Measurements from ENCODE around the gene EEF1E1.

The EEF1E1 gene

GRCh38 chr6:8108759-8109539 lies 6.6 kb upstream of the EEF1E1 start:
- Mint-ChIP-seq H3K27me3 (peaks cover 48% of the 10 kb centered on the region), H3K4me1 (ENCODE audit: low read depth) (no peaks in the 10 kb centered on the region), H3K36me3 (ENCODE audit: low read depth) (no peaks in the 10 kb centered on the region), H3K4me3 (no peak overlapping the region), H3K27ac (no peak overlapping the region), H3K9me3 (peaks cover 3% of the 10 kb centered on the region)

GRCh38 chr6:8108031-8108660 lies 5.8 kb upstream of the EEF1E1 start:
- H3K4me1 Mint-ChIP-seq (ENCODE audit: low read depth) = peaks cover under 1% of the 10 kb centered on the region
- no peak overlapping the region for H3K27ac Mint-ChIP-seq
- no peak overlapping the region for H3K4me3 Mint-ChIP-seq
- peaks cover 47% of the 10 kb centered on the region for H3K27me3 Mint-ChIP-seq
- H3K36me3 Mint-ChIP-seq (ENCODE audit: low read depth) = no peaks in the 10 kb centered on the region
- H3K9me3 Mint-ChIP-seq = peaks cover 3% of the 10 kb centered on the region

GRCh38 chr6:8105791-8106190 lies 3.4 kb upstream of the EEF1E1 start:
- no peak overlapping the region for H3K4me3 Mint-ChIP-seq
- peaks cover 15% of the 10 kb centered on the region for H3K4me1 Mint-ChIP-seq (ENCODE audit: low read depth)
- peaks cover 8% of the 10 kb centered on the region for H3K36me3 Mint-ChIP-seq (ENCODE audit: low read depth)
- H3K27me3 Mint-ChIP-seq = peaks cover 42% of the 10 kb centered on the region
- H3K27ac Mint-ChIP-seq = no peak overlapping the region
- peaks cover 3% of the 10 kb centered on the region for H3K9me3 Mint-ChIP-seq

GRCh38 chr6:8103726-8104125 lies 1.4 kb upstream of the EEF1E1 start:
- H3K4me1 Mint-ChIP-seq (ENCODE audit: low read depth) = peaks cover 32% of the 10 kb centered on the region
- H3K9me3 Mint-ChIP-seq = peaks cover 3% of the 10 kb centered on the region
- peaks cover 22% of the 10 kb centered on the region for H3K36me3 Mint-ChIP-seq (ENCODE audit: low read depth)
- H3K27ac Mint-ChIP-seq = no peak overlapping the region
- no peak overlapping the region for H3K4me3 Mint-ChIP-seq
- peaks cover 30% of the 10 kb centered on the region for H3K27me3 Mint-ChIP-seq

GRCh38 chr6:8100159-8100854 lies 2.0 kb downstream of the EEF1E1 start:
- Mint-ChIP-seq H3K27ac (peak overlapping the region; percentile 61), H3K4me3 (peak overlapping the region; percentile 76)

GRCh38 chr6:8090650-8091049 lies 11.7 kb downstream of the EEF1E1 start:
- no peaks in the 10 kb centered on the region for H3K9me3 Mint-ChIP-seq
- peaks cover 19% of the 10 kb centered on the region for H3K4me1 Mint-ChIP-seq (ENCODE audit: low read depth)
- H3K36me3 Mint-ChIP-seq (ENCODE audit: low read depth) = peaks cover 86% of the 10 kb centered on the region
- no peak overlapping the region for H3K27ac Mint-ChIP-seq
- no peak overlapping the region for H3K4me3 Mint-ChIP-seq
- no peaks in the 10 kb centered on the region for H3K27me3 Mint-ChIP-seq

More at GRCh38 chr6:8100159-8100854, 2.0 kb downstream of the EEF1E1 start:
- Mint-ChIP-seq H3K4me1 (ENCODE audit: low read depth) (peaks cover 38% of the 10 kb centered on the region), H3K27me3 (peaks cover 8% of the 10 kb centered on the region), H3K9me3 (no peaks in the 10 kb centered on the region), H3K36me3 (ENCODE audit: low read depth) (peaks cover 46% of the 10 kb centered on the region)

- Mint-ChIP-seq H3K27me3 (no peaks in the 10 kb centered on the region), H3K36me3 (ENCODE audit: low read depth) (peaks cover 76% of the 10 kb centered on the region), H3K27ac (no peak overlapping the region), H3K9me3 (no peaks in the 10 kb centered on the region), H3K4me1 (ENCODE audit: low read depth) (peaks cover 35% of the 10 kb centered on the region), H3K4me3 (no peak overlapping the region)
Observed at GRCh38 chr6:8088886-8089285, 13.5 kb downstream of the EEF1E1 start.

GRCh38 chr6:8087870-8088754 lies 14.2 kb downstream of the EEF1E1 start:
- Mint-ChIP-seq H3K9me3 (no peaks in the 10 kb centered on the region), H3K4me1 (ENCODE audit: low read depth) (peaks cover 43% of the 10 kb centered on the region), H3K27me3 (no peaks in the 10 kb centered on the region), H3K4me3 (no peak overlapping the region), H3K27ac (no peak overlapping the region), H3K36me3 (ENCODE audit: low read depth) (peaks cover 76% of the 10 kb centered on the region)

DNA sequence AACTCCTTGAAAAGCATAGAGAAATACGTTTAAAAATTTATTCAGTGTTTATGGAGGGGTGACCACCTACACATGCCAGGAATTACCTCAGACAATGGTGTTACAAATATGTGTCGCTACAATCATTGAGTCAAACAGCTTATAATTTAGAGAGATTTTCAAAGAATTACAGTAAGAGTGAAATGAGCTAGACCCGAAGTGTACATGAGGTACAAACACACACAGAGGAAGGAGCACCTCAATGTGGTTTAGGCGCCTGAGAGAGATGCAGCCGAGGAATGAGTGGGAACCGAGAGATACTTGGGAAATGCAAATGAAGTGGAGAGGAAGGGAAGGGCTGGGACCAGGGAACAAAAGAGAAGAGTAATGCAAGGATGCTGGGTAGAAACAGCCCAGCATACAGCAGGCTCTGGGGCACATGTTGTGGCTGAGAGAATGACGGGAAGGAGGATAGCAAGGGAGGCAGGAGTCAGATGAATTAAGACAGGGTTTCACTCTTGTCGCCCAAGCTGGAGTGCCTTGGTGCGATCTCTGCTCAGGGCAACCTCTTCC lies 15.5 kb downstream of the EEF1E1 start:
- peaks cover 75% of the 10 kb centered on the region for H3K36me3 Mint-ChIP-seq (ENCODE audit: low read depth)
- H3K4me3 Mint-ChIP-seq = no peak overlapping the region
- no peaks in the 10 kb centered on the region for H3K9me3 Mint-ChIP-seq
- peaks cover 46% of the 10 kb centered on the region for H3K4me1 Mint-ChIP-seq (ENCODE audit: low read depth)
- no peaks in the 10 kb centered on the region for H3K27me3 Mint-ChIP-seq
- peak overlapping the region; percentile 57 for H3K27ac Mint-ChIP-seq

DNA sequence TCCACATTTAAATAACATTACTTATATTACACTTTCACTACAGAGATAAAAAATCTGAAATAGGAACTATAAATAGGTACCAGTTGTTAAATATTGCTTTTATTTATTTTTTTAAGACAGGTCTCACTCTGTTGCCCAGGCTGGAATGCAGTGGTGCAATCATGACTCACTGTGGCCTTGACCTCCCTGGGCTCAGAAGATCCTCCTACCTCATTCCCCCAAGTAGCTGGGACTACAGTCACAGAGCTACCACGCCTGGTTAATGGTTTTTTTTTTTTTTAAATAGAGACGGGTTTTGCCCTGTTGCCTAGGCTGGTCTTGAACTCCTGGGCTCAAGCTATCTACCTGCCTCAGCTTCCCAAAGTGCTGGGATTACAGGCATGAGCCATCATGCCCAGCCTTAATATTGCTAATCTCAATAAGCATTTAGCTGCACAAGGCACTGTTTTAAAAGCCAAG lies 17.3 kb downstream of the EEF1E1 start:
- Mint-ChIP-seq H3K9me3 (no peaks in the 10 kb centered on the region), H3K4me3 (no peak overlapping the region), H3K27me3 (no peaks in the 10 kb centered on the region), H3K4me1 (ENCODE audit: low read depth) (peaks cover 50% of the 10 kb centered on the region), H3K27ac (no peak overlapping the region), H3K36me3 (ENCODE audit: low read depth) (peaks cover 74% of the 10 kb centered on the region)

DNA sequence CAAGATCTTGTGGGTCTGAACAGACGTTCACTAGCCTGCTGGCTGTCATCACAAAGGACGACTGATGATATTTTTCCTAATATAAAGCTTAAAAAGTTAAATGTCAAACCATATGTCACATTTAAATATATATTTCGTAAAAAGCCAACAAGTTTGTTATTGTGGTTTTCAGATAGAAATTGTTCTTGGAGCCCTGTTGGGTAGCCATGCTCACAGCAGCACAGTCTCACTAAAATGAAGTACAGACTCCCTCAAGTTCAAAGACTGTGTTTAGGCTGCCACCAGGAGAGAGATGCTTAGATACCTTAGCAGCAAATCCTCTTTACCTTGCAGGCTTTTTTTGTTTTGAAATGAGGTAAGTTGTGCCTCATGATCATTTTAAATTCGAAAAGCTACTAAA lies 17.8 kb downstream of the EEF1E1 start:
- Mint-ChIP-seq H3K27ac (no peak overlapping the region), H3K4me1 (ENCODE audit: low read depth) (peaks cover 53% of the 10 kb centered on the region), H3K36me3 (ENCODE audit: low read depth) (peaks cover 76% of the 10 kb centered on the region), H3K9me3 (no peaks in the 10 kb centered on the region), H3K4me3 (no peak overlapping the region), H3K27me3 (no peaks in the 10 kb centered on the region)

DNA sequence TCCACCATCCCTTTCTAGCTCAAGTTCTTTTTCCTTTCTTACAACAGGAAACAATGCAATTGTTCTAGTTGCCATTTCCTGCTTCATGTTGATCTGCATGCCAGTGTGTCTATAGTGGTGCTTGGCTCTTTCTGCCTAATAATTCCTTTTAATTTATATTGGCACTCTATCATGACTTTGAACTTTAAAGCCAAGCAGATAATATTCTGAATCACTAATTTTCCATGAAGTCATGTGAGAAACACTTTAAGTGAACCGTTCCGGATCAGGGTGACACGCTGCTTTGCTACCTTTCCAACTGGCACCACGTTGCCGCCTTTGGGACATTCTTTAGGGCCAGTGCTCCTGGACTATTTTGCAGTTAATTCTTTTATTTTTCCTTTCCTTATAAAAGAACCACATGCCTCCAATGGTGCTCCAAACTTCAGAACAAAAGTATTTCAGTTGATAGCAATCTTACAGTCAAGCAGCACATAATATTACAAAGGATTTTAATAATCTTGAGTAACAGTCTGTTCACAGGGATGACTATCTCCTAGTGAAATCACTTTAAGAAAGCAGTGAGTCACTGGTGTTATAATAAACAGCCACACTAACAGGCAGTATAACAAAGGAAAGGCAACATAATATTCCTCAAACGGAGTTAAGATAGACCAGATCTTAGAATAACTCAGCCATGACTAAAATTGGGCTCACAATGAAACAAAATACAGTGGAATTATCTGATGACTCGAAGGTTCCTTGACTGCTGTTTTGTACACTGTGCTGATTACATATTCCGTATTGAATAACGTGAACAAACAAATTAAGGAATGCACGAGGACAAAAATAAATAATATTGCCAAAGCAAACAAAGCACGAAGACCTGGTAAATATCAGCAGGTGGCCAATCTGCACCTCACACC lies 19.1 kb downstream of the EEF1E1 start:
- Mint-ChIP-seq H3K4me1 (ENCODE audit: low read depth) (peaks cover 53% of the 10 kb centered on the region), H3K36me3 (ENCODE audit: low read depth) (peaks cover 72% of the 10 kb centered on the region), H3K27me3 (no peaks in the 10 kb centered on the region), H3K27ac (peak overlapping the region; percentile 34), H3K9me3 (no peaks in the 10 kb centered on the region), H3K4me3 (no peak overlapping the region)

DNA sequence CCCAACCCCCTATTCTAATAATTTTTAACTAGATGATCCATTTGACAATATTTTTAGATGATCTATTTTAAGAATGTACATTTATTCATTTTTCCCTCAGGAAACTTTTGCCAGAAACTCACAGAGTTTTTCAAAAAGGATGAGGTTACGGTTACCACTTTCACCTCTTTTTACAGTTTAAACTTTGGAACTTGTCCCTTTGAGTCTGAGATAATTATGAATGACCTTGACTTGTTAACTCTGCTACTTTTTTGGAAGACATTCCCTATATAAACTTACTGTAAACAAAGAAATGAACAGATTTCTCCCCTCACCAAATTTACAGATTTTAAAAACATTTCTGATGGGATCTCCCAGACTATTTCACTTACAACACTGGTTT lies 19.8 kb downstream of the EEF1E1 start:
- Mint-ChIP-seq H3K36me3 (ENCODE audit: low read depth) (peaks cover 70% of the 10 kb centered on the region), H3K9me3 (no peaks in the 10 kb centered on the region), H3K27me3 (no peaks in the 10 kb centered on the region), H3K27ac (no peak overlapping the region), H3K4me3 (no peak overlapping the region), H3K4me1 (ENCODE audit: low read depth) (peaks cover 54% of the 10 kb centered on the region)
